ENCODE measurements around the gene KIFC3.
A peak's percentile ranks its signal among the peaks of the same experiment; 100 is the strongest.
"Not testable (repeated sequence)": the region's sequence is repeated elsewhere in the genome, so short reads cannot be mapped to it uniquely, and the experiment has no call there.

Gene KIFC3

DNA sequence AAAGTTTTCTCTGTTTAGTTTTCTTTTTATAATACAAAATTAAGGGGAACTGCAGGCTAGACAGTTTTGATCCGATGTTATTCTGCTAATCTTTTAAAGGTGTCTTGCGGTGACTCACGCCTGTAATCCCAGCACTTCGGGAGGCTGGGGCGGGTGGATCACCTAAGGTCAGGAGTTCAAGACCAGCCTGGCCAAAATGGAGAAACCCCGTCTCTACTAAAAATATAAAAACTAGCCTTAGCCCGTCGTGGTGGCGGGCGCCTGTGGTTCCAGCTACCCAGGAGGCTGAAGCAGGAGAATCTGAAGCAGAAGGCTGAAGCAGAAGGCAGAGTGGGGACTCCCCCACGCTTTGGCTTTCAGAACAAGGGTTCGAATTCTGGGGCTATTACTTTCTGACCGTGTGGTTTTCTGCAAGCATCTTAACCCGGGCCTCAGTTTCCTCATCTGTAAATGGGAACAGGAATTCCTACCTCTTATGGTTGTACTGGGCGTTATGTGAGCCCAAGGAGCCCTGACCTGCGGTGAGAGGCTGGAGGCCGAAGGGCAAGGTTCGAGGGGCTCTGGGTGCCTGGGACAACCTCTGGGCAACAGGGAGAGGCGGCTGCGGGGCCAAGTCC is 67.9 kb downstream of the KIFC3 start:
- H3K4me3 ChIP-seq (ENCODE audit: low read depth, low read length): peak overlapping the region; percentile 65
- no peak for TF ChIP-seq CTCF (IDR thresholded peaks at IDR 0.05; ENCODE audit: low read depth, low read length, missing control alignments)
- DNase-seq (ENCODE audit: low read depth): no peak

- no peak for DNase-seq (ENCODE audit: low read depth)
- TF ChIP-seq CTCF (IDR thresholded peaks at IDR 0.05; ENCODE audit: low read depth, low read length, missing control alignments): no peak
- no peak overlapping the region for H3K4me3 ChIP-seq (ENCODE audit: low read depth, low read length)
Observed at GRCh38 chr16:57732714-57733113, 69.6 kb downstream of the KIFC3 start.

DNA sequence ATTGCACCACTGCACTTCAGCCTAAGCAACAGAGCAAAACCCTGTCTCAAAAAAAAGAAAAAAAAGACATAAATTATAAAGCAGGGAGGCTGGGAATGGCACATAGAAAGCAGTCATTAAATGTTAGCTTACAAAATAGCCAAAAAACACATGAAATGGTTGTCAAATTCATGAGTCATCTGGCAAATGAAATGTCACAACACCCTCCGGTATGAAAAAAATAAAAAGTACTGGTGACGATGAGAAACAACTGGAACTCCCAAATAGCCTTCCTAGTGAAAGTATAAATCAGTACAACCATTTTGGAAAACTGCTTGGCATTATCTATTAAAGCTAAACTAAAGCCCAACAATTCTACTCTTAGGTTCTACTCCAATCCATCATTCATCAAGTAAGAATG is 70.3 kb downstream of the KIFC3 start:
- no peak for TF ChIP-seq CTCF (IDR thresholded peaks at IDR 0.05; ENCODE audit: low read depth, low read length, missing control alignments)
- no peak overlapping the region for H3K4me3 ChIP-seq (ENCODE audit: low read depth, low read length)
- no peak for DNase-seq (ENCODE audit: low read depth)

DNA sequence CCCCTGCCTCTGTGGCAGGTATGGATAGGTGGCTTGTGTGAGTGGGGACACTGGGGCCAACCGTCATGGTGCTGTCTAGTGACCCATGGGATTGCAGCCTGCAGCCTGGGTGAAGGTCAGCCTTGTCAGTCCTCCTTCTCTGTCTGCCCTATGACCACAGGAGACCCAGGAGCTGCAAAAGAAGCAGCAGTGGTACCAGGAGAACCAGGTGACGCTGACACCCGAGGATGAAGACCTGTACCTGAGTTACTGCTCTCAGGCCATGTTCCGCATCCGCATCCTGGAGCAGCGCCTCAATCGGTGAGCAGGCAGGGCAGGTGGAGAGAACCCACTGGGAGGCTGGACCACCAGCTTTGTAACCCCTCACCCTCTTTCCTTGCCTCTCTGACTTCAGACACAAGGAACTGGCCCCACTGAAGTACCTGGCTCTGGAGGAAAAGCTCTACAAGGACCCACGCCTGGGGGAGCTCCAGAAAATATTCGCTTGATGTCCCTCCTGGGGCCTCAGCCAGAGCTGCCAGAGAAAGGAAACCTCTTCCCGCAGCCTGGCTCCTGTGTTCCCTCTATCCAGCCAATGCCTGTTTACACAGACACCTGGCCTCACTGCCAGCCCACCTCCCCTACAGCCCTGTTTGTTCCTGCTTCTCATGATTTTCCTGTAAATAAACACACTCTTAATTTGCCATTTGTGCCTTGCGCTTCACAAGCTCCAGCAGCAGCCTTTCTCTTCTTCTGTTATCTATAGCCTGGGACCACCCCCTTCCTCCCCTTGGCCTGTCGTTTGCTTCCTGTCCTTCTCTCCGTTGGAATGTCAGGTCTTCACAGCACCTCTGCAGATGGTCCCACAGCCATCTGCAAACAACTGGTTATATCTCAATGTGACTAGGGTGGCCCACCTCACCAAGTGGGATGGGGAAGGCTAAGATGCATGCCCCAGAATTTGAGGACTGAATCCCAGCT is 71.2 kb downstream of the KIFC3 start:
- no peak for DNase-seq (ENCODE audit: low read depth)

DNA sequence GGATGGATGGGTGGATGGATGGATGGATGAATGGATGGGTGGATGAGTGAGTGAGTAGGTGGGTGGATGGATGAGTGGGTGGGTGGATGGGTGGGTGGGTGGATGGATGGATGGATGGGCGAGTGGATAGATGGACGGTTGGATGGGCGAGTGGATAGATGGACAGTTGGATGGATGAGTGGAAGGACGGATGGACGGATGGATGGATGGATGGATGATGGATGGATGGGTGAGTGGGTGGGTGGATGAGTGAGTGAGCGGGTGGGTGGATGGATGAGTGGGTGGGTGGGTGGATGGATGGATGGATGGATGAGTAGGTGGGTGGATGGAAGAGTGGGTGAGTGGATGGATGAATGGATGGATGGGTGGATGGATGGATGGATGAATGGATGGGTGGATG is 72.4 kb downstream of the KIFC3 start:
- not testable (repeated sequence) for H3K4me3 ChIP-seq (ENCODE audit: low read depth, low read length); DNase-seq (ENCODE audit: low read depth)

More for the DNA sequence above, 71.2 kb downstream of the KIFC3 start:
- no peak for TF ChIP-seq CTCF (IDR thresholded peaks at IDR 0.05; ENCODE audit: low read depth, low read length, missing control alignments)
- no peak overlapping the region for H3K4me3 ChIP-seq (ENCODE audit: low read depth, low read length)

DNA sequence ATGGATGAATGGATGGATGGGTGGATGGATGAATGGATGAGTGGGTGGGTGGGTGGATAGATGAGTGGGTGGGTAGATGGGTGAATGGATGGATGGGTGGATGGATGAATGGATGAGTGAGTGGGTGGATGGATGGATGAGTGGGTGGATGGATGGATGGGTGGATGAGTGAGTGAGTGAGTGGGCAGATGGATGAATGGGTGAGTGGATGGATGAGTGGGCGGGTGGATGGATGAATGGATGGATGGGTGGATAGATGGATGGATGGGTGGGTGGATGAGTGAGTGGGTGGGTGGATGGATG is 73.2 kb downstream of the KIFC3 start:
- DNase-seq (ENCODE audit: low read depth): no peak
- TF ChIP-seq CTCF (IDR thresholded peaks at IDR 0.05; ENCODE audit: low read depth, low read length, missing control alignments): no peak
- H3K4me3 ChIP-seq (ENCODE audit: low read depth, low read length): no peak overlapping the region

GRCh38 chr16:57728336-57729181 is 73.7 kb downstream of the KIFC3 start:
- no peak for TF ChIP-seq CTCF (IDR thresholded peaks at IDR 0.05; ENCODE audit: low read depth, low read length, missing control alignments)
- no peak overlapping the region for H3K4me3 ChIP-seq (ENCODE audit: low read depth, low read length)
- no peak for DNase-seq (ENCODE audit: low read depth)

All from GM12864 (cell line).